Left lobe of liver (tissue), 2 donors: Measurements from ENCODE around the gene CNTRL. TPM values are rescaled to one million over a fixed set of nuclear protein-coding genes. Genes with fewer than 3 reads are reported as not detected.
"Not testable (repeated sequence)": the region's sequence is repeated elsewhere in the genome, so short reads cannot be mapped to it uniquely, and the experiment has no call there.

ENCODE experiments used
- ATAC-seq: fragments of 200-7000 bp; cut with Tn5 transposase; one replicate; pipeline ENCODE4 v1.9.1; 2020; ENCODE audit warnings: mild to moderate bottlenecking, moderate library complexity
- DNase-seq: peaks from one replicate; pipeline ENCODE4 v3.0.0-alpha.2; 2020; ENCODE audit warnings: low spot score
- total RNA-seq: library from RNA; stranded (reverse); gene quantifications from one replicate; pipeline ENCODE4 v1.2.1, GENCODE V29; 2021
- donor health status: DM: no; HTN: no; CAD: no; lungs with moderate emphysema.
- donor health status: DM: no; HTN: yes; CAD: no.

Gene CNTRL
- total RNA-seq, 1 donor from 2014 or later = 3.6 TPM

GRCh38 chr9:121067640-121068039 is 7.1 kb upstream of the CNTRL start:
- ATAC-seq = no peak

GRCh38 chr9:121069396-121069795 is 5.4 kb upstream of the CNTRL start:
- ATAC-seq (no peak), DNase-seq (no peak)

More at GRCh38 chr9:121067640-121068039, 7.1 kb upstream of the CNTRL start:
- no peak for DNase-seq

- no peak for ATAC-seq
- DNase-seq = no peak
Observed at GRCh38 chr9:121071370-121071755, 3.4 kb upstream of the CNTRL start.

- DNase-seq (no peak), ATAC-seq (no peak)
Observed at GRCh38 chr9:121071756-121072421, 2.9 kb upstream of the CNTRL start.

- DNase-seq (no peak), ATAC-seq (no peak)
Observed at GRCh38 chr9:121073038-121073437, 1.7 kb upstream of the CNTRL start.

GRCh38 chr9:121075251-121076036 is 689 bp downstream of the CNTRL start:
- peak; percentile 33 for ATAC-seq
- DNase-seq = no peak

- DNase-seq (no peak), ATAC-seq (no peak)
Observed at GRCh38 chr9:121082075-121082474, 7.3 kb downstream of the CNTRL start.

- ATAC-seq (no peak), DNase-seq (no peak)
Observed at GRCh38 chr9:121085661-121086060, 10.9 kb downstream of the CNTRL start.

- no peak for ATAC-seq
- DNase-seq = no peak
Observed at GRCh38 chr9:121088576-121088975, 13.8 kb downstream of the CNTRL start.

GRCh38 chr9:121090743-121091142 is 16.0 kb downstream of the CNTRL start:
- not testable (repeated sequence) for DNase-seq, ATAC-seq

GRCh38 chr9:121095057-121095456 is 20.3 kb downstream of the CNTRL start:
- no peak for DNase-seq

GRCh38 chr9:121098567-121099198 is 23.9 kb downstream of the CNTRL start:
- no peak for ATAC-seq

More at GRCh38 chr9:121095057-121095456, 20.3 kb downstream of the CNTRL start:
- ATAC-seq = no peak

GRCh38 chr9:121104054-121104453 is 29.3 kb downstream of the CNTRL start:
- ATAC-seq, DNase-seq: not testable (repeated sequence)

More at GRCh38 chr9:121098567-121099198, 23.9 kb downstream of the CNTRL start:
- DNase-seq = no peak

GRCh38 chr9:121105531-121105930 is 30.8 kb downstream of the CNTRL start:
- ATAC-seq = no peak
- DNase-seq = no peak

- DNase-seq = no peak
- ATAC-seq = peak; percentile 41
Observed at GRCh38 chr9:121107029-121107428, 32.3 kb downstream of the CNTRL start.

- no peak for ATAC-seq
- DNase-seq = no peak
Observed at GRCh38 chr9:121107881-121108280, 33.1 kb downstream of the CNTRL start.

- ATAC-seq (no peak), DNase-seq (no peak)
Observed at GRCh38 chr9:121115466-121115865, 40.7 kb downstream of the CNTRL start.

- DNase-seq (no peak), ATAC-seq (no peak)
Observed at GRCh38 chr9:121118266-121118665, 43.5 kb downstream of the CNTRL start.

GRCh38 chr9:121120386-121120785 is 45.6 kb downstream of the CNTRL start:
- ATAC-seq (no peak), DNase-seq (no peak)

- ATAC-seq (peak; percentile 99), DNase-seq (peak; percentile 98)
Observed at GRCh38 chr9:121121582-121122087, 46.9 kb downstream of the CNTRL start.

GRCh38 chr9:121122246-121123032 is 47.7 kb downstream of the CNTRL start:
- ATAC-seq = no peak
- no peak for DNase-seq
